Activated T-helper 1 cell treated with anti-CD3 and anti-CD28 coated beads, Interleukin-12 subunit alpha, Interleukin-12 subunit beta, Interleukin-2, Interleukin-4 antibody, amounts not matched to agents 30 ng/mL and 10 ng/mL and 1 ng/mL, durations not matched to agents 14 hours and 24 hours and 36 hours (primary cell): ENCODE measurements around the gene ROBO2. TPM values are rescaled to one million over a fixed set of nuclear protein-coding genes. Genes with fewer than 3 reads are reported as not detected.

ENCODE experiments used
- DNase-seq: peaks from one replicate; pipeline ENCODE4 v3.0.0; 2021; ENCODE audit warnings: low spot score
- H3K27ac Mint-ChIP-seq: one replicate; pipeline ENCODE4 v1.8.0; 2021; ENCODE audit warnings: mild to moderate bottlenecking, mixed read lengths
- H3K27me3 Mint-ChIP-seq: one replicate; pipeline ENCODE4 v1.8.0; 2022; ENCODE audit warnings: mild to moderate bottlenecking, moderate library complexity, mixed read lengths; ENCODE audit not compliant: insufficient read depth
- H3K36me3 Mint-ChIP-seq: one replicate; pipeline ENCODE4 v1.8.0; 2021; ENCODE audit warnings: low read depth, mixed read lengths
- H3K4me1 Mint-ChIP-seq: one replicate; pipeline ENCODE4 v1.8.0; 2021; ENCODE audit warnings: low read depth, mixed read lengths
- H3K4me3 Mint-ChIP-seq: one replicate; pipeline ENCODE4 v1.8.0; 2021; ENCODE audit warnings: mild to moderate bottlenecking, moderate library complexity, mixed read lengths
- H3K9me3 Mint-ChIP-seq: one replicate; pipeline ENCODE4 v1.8.0; 2021; ENCODE audit warnings: mixed read lengths
- intact Hi-C: fragments of 100-400 bp; cut with micrococcal nuclease; formaldehyde crosslinking; loops from one replicate; pipeline ENCODE4 v1.15.1; 2024
- total RNA-seq: library from RNA; stranded (reverse); gene quantifications from 2 replicates; pipeline ENCODE4 v1.2.3, GENCODE V29; 2022

Gene ROBO2
- total RNA-seq, 1 donor from 2014 or later, result not detected

DNA sequence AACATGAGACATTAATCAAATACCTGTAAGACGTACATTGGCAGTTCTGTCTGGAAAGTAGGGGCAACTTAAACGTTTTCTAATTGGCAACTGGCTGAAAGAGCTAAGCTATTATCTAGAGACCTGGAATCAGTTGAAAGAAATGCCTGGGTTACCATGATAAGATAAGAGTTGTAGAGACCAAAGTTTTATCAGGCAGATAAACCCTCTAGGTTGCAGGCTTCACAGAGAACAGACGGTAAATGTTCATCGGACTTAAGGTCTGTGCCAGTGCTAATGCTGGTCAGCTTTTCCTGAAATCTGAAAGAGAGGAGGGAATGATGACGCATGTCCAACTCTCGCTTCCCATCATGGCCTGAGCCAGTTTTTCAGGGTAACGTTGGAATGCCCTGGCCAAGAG lies 196.2 kb downstream of the ROBO2 start:
- Mint-ChIP-seq H3K27ac (no peak overlapping the region), H3K36me3 (no peaks in the 10 kb centered on the region), H3K4me1 (no peaks in the 10 kb centered on the region), H3K9me3 (peaks cover 13% of the 10 kb centered on the region), H3K4me3 (no peak overlapping the region), H3K27me3 (no peaks in the 10 kb centered on the region)
- intact Hi-C loops, result no loop called here
- DNase-seq, result no peak

DNA sequence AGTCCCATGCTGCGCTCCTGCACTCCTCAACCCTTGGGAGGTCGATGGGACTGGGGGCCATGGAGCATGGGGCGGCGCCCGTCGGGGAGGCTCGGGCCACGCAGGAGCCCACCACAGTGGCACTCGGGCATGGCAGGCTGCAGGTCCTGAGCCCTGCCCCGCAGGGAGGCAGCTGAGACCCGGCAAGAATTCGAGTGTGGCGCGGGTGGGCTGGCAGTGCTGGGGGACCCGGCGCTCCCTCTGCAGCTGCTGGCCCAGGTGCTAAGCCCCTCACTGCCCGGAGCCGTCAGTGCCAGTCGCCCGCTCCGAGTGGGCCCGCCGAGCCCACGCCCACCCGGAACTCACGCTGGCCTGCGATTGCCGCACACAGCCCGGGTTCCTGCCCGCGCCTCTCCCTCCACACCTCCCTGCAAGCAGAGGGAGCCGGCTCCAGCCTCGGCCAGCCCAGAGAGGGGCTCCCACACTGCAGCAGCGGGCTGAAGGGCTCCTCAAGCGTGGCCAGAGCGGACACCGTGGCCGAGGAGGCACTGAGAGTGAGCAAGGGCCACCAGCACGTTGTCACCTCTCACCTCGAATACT lies 200.3 kb downstream of the ROBO2 start:
- intact Hi-C loops, result no loop called here

DNA sequence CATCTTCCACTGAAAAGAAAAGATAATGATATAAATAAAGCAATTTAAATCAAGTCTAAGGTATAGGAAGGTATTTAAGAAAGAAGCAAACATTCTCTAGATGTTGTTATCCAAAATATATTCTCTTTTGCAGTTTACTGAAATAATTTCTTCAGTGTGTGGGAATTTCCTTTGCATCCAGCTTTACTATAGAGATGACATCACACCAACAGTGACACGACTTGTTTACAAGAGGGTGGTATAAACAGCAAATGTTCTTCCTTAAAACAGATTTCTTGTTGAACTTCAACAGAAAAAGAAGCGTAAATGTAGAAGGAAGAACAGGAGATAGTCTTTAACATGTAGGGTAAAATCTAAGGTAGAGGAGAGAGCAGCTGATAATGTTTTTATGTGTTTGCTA lies 202.5 kb downstream of the ROBO2 start:
- no peak overlapping the region for H3K4me3 Mint-ChIP-seq
- no peak for DNase-seq
- no peaks in the 10 kb centered on the region for H3K36me3 Mint-ChIP-seq
- no peaks in the 10 kb centered on the region for H3K4me1 Mint-ChIP-seq
- H3K9me3 Mint-ChIP-seq, result peaks cover 13% of the 10 kb centered on the region
- intact Hi-C loops, result no loop called here
- no peaks in the 10 kb centered on the region for H3K27me3 Mint-ChIP-seq
- no peak overlapping the region for H3K27ac Mint-ChIP-seq

More for the DNA sequence above, 200.3 kb downstream of the ROBO2 start:
- Mint-ChIP-seq H3K36me3 (no peaks in the 10 kb centered on the region), H3K4me1 (no peaks in the 10 kb centered on the region), H3K27ac (no peak overlapping the region), H3K4me3 (no peak overlapping the region), H3K9me3 (peaks cover 13% of the 10 kb centered on the region), H3K27me3 (no peaks in the 10 kb centered on the region)
- DNase-seq, result no peak

DNA sequence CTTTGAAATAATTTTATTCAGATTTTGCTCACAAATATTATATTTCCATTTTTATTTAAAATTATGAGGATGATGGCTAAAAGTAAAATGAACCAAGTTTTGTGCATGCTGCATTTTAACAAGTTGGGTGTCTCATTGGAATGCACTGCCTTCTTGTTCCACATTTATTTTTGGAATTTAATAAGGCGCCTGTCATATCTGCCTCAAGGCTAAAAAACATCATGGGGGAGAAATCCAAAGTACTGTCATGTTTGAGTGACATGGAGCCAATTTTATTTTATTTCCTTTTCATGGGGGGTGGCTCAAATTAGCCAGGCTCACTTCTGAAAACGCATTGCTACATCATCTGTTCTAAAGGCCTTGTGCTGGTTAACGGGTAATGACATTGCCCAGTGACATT lies 205.1 kb downstream of the ROBO2 start:
- H3K4me3 Mint-ChIP-seq, result no peak overlapping the region
- H3K27ac Mint-ChIP-seq, result no peak overlapping the region
- intact Hi-C loops, result no loop called here
- H3K9me3 Mint-ChIP-seq, result peaks cover 4% of the 10 kb centered on the region
- DNase-seq, result no peak
- H3K4me1 Mint-ChIP-seq, result no peaks in the 10 kb centered on the region
- no peaks in the 10 kb centered on the region for H3K27me3 Mint-ChIP-seq
- H3K36me3 Mint-ChIP-seq, result no peaks in the 10 kb centered on the region

DNA sequence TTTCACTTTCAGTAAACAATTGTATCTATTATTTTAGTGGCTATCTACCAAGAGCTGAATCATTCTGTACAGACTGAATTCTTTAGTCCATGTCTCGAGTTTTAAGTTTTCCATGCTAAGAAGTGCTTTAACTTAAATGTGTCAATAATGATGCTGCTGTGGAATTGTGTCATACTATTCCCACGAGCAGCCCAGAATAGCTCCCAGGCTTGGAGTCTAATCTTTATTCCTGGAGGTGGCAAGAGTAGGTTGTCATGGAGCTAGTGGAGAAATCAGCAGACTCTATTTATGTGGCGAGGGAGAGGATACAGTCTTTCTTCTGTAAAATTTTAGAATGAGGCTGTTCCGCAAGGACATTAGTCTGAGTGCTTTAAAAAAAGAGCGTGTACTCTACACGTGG lies 207.2 kb downstream of the ROBO2 start:
- intact Hi-C loops, result no loop called here
- Mint-ChIP-seq H3K27me3 (no peaks in the 10 kb centered on the region), H3K4me3 (no peak overlapping the region), H3K36me3 (no peaks in the 10 kb centered on the region), H3K4me1 (no peaks in the 10 kb centered on the region), H3K27ac (no peak overlapping the region), H3K9me3 (peaks cover 4% of the 10 kb centered on the region)
- DNase-seq, result no peak

DNA sequence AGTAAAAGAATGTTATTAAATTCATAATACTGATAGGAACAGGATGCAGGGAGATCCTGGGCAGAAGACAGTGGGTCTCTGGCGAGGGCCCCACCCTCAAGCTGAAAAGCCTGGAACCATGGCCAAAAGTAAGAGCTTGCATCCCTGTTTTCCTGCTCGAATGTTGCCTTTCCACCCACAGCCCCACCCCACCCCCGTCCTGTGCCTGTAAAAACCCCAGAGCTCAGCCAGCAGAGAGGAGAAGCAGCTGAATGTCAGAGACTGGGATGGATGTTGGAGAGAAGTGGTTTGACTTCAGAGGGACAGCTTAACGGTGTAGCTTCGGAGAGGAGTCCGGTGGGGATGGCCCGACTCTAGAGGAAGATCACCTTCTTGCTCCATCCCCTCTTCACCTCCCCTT lies 207.9 kb downstream of the ROBO2 start:
- no peak overlapping the region for H3K4me3 Mint-ChIP-seq
- no peak for DNase-seq
- H3K4me1 Mint-ChIP-seq, result no peaks in the 10 kb centered on the region
- intact Hi-C loops, result no loop called here
- H3K27ac Mint-ChIP-seq, result no peak overlapping the region
- H3K27me3 Mint-ChIP-seq, result no peaks in the 10 kb centered on the region
- H3K9me3 Mint-ChIP-seq, result peaks cover 4% of the 10 kb centered on the region
- H3K36me3 Mint-ChIP-seq, result no peaks in the 10 kb centered on the region

DNA sequence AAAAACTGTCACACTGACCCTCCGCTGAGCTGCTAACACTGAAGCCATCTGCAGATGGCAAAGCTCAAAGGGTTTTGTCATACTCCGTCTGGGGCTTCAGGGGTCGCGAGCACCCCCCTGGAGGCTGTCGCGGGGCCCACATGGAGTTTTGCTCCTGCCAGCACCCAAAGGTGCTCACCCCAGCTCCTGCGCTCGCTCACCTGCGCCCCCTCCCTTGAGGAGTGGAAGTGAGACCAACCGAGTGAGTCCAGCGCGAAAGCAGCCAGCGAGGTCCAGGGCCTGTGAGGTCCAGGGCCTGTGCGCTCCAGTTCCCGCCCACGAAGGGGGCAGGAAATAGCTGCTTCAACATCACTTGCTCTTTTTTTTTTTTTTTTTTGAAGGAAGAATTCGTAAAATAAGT lies 208.5 kb downstream of the ROBO2 start:
- intact Hi-C loops, result no loop called here
- DNase-seq, result no peak
- H3K27me3 Mint-ChIP-seq, result no peaks in the 10 kb centered on the region
- H3K36me3 Mint-ChIP-seq, result no peaks in the 10 kb centered on the region
- no peak overlapping the region for H3K27ac Mint-ChIP-seq
- H3K9me3 Mint-ChIP-seq, result peaks cover 4% of the 10 kb centered on the region
- no peak overlapping the region for H3K4me3 Mint-ChIP-seq
- no peaks in the 10 kb centered on the region for H3K4me1 Mint-ChIP-seq

DNA sequence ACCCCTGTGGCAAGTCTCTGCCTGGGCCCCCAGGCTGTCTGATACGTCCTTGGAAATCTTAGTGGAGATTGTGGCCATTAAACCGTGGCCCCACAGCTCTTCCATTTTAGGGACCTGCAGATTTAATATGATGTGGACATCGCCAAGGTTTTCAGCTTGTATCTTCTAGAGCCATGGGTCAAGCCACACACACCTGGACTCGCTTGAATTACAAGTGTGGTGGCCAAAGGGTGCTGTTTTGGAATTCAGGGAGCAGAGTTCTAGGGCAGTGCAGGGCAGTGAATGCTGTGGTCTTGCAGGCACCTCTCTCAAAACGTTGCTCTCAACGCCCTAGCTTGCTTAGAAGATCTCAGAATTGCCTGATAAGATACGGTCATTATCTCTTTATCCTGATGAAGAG lies 211.2 kb downstream of the ROBO2 start:
- DNase-seq, result no peak
- no peak overlapping the region for H3K4me3 Mint-ChIP-seq
- no peaks in the 10 kb centered on the region for H3K27me3 Mint-ChIP-seq
- H3K9me3 Mint-ChIP-seq, result no peaks in the 10 kb centered on the region
- intact Hi-C loops, result no loop called here
- H3K4me1 Mint-ChIP-seq, result no peaks in the 10 kb centered on the region
- no peak overlapping the region for H3K27ac Mint-ChIP-seq
- H3K36me3 Mint-ChIP-seq, result no peaks in the 10 kb centered on the region

DNA sequence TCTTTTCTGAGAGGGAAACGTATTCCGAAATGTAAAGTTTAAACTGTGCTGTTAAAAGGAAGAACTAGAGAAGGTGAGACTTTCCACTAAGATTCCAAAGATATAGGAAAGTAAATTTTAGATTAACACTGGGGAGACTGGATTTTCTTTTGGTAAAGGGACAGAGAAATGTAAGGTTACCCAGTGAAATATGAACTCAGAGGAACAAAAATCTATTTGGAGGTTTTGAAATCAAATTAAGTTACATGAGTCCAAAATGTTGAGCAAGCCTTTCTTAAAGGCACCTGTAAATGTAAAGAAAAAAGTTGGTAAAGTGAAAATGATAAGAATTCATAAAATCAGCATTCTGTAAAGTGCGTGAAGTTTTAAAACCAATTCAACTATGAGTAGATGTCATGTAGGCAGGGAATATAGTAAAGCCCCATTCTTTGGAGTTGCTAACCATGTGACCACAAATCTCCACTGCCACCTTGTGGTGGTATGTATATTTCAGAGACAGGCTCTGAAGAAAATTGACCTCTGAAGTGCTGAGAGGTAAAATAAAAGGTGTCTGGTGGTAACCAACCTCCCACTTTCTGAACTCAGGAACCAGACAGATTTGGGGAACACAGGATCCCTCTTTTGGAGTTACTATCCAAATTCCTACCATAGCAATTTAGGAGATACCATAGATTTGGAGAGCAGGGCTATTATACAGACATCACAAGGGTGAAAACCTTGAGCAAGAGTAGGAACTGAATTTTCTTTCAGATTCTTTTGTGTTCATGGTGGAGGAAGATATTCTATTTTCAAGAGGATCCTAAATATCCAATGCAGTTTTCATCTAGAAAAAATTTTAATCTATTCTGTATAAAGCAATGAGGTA lies 215.3 kb downstream of the ROBO2 start:
- Mint-ChIP-seq H3K27me3 (no peaks in the 10 kb centered on the region), H3K9me3 (no peaks in the 10 kb centered on the region), H3K27ac (no peak overlapping the region), H3K4me3 (no peak overlapping the region), H3K36me3 (no peaks in the 10 kb centered on the region), H3K4me1 (no peaks in the 10 kb centered on the region)
- intact Hi-C loops, result no loop called here
- no peak for DNase-seq

DNA sequence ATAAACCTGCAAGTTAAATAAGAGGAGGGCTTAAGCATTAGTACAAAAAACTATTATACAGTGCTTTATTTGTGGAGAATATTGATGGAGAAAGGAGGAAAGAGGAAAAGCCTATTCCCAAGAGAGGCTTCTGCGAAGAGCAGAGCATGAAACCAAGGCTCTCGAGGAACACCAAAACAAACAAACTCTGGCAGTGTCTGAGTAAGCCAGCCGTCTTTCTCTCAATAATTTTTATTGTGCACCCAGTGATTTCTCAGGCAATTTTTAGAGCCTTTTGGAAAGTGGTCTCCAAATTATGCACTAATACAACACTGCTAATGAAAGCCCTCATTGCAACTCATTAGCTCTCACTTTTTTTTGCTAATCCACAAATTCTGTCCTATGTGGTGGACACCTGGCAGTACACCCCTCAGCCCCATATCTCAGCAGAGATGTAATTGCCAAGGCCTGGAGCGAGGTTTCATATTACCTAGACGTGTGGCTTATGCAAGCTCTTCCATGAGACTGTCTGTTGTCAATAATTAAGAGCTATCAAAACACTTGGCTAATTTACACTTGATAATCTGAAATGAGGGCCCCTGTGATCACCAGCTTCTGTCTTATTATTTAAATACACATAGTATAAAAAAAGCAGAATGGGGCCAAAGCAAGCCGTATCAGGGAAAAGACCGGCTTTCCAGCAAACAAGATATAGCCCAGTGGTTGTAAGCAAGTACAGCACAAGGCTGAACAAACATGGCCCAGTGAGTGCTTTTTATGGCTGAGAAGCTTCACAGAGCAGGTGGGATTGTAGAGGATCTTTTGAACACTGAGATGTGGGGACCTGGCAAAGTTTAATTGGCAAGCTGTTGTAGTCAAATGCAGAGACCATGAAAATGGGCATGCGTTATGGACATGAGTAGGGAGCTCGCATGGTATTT lies 216.9 kb downstream of the ROBO2 start:
- Mint-ChIP-seq H3K4me1 (no peaks in the 10 kb centered on the region), H3K27ac (no peak overlapping the region), H3K9me3 (no peaks in the 10 kb centered on the region), H3K27me3 (no peaks in the 10 kb centered on the region), H3K36me3 (no peaks in the 10 kb centered on the region), H3K4me3 (no peak overlapping the region)
- intact Hi-C loops, result no loop called here
- DNase-seq, result no peak

DNA sequence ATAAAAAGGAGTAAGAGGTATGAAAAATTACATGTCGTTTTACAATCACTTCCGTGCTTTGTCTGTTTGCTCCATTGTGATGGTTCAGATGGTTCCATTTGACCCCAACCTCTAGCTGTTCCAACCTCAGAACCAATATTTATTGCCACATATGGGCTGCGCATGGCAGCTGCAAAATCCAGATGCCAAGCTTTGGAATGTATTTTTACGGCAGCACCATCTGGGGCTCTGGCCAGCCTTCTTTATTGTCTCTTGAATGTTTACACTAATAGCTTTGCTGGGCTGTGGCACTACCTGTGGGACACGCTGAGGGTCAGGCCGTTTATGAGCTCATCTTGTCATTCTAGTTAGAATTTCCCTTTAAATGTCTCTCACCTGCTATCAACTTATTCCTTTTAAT lies 219.8 kb downstream of the ROBO2 start:
- no peak overlapping the region for H3K4me3 Mint-ChIP-seq
- no peak for DNase-seq
- no peaks in the 10 kb centered on the region for H3K4me1 Mint-ChIP-seq
- intact Hi-C loops, result no loop called here
- H3K9me3 Mint-ChIP-seq, result peaks cover 3% of the 10 kb centered on the region
- no peaks in the 10 kb centered on the region for H3K27me3 Mint-ChIP-seq
- H3K27ac Mint-ChIP-seq, result no peak overlapping the region
- H3K36me3 Mint-ChIP-seq, result no peaks in the 10 kb centered on the region

DNA sequence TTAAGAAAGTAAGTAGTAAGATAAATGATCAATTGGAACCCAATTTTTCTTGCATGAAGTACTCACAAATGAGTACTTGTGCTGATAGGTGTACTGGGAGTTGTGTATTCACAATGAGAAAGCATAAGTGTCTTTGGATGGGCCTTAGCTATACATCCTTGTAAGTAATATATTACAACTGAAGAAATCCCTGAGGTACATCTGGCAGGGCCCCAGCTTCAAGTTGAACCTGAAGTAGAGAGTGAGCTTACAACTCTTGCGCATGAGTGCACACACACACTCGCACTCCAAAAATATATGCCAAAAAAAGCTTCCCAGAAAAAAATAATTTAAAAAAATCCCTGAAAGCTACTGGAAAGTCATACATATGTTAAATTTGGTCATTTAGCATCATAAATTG lies 222.5 kb downstream of the ROBO2 start:
- H3K27ac Mint-ChIP-seq, result no peak overlapping the region
- no peaks in the 10 kb centered on the region for H3K27me3 Mint-ChIP-seq
- H3K4me1 Mint-ChIP-seq, result no peaks in the 10 kb centered on the region
- intact Hi-C loops, result no loop called here
- no peak for DNase-seq
- no peaks in the 10 kb centered on the region for H3K36me3 Mint-ChIP-seq
- no peak overlapping the region for H3K4me3 Mint-ChIP-seq
- peaks cover 3% of the 10 kb centered on the region for H3K9me3 Mint-ChIP-seq

DNA sequence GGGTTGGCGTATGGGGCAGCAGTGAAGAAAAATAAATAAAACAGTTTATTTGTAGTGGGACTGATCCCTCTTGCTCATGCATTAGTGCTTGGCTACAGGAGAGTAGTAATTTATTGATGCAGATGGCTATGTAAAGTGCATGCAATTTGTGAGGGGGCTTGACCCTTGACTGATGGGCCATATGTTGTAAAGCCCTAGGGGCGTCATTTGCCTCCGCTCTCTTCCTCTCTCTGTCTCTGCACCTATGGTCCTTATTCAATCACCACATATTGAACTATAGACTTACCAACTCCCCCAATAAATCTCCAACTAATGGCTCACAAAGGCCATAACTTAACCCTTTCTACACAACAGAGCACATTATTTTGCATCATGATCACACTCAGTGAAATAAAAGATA lies 227.7 kb downstream of the ROBO2 start:
- H3K9me3 Mint-ChIP-seq, result peaks cover 3% of the 10 kb centered on the region
- H3K4me3 Mint-ChIP-seq, result no peak overlapping the region
- no peaks in the 10 kb centered on the region for H3K4me1 Mint-ChIP-seq
- H3K27ac Mint-ChIP-seq, result no peak overlapping the region
- H3K36me3 Mint-ChIP-seq, result no peaks in the 10 kb centered on the region
- DNase-seq, result no peak
- intact Hi-C loops, result no loop called here
- no peaks in the 10 kb centered on the region for H3K27me3 Mint-ChIP-seq
